H1 (cell line): ENCODE data around the gene CPT2. TPM values are rescaled to one million over a fixed set of nuclear protein-coding genes. Genes with fewer than 3 reads are reported as not detected.

ENCODE experiments used
- CTCF ChIA-PET: fragments of 300-600 bp; sonication (Branson Sonifier 250); formaldehyde crosslinking; loops from one replicate; lab custom pipeline; 2021; ENCODE audit not compliant: partially characterized antibody; lab: Charles Lee
- POLR2A ChIA-PET: fragments of 300-600 bp; sonication (Branson Sonifier 250); formaldehyde crosslinking; loops from one replicate; lab custom pipeline; 2021; ENCODE audit warnings: inconsistent platforms; ENCODE audit not compliant: partially characterized antibody; lab: Charles Lee
- DNase-seq, 2 experiments: peaks; one replicate each; pipeline versions ENCODE4 v3.0.0 to v3.0.0-alpha.2; 2010 to 2022; ENCODE audit warnings: low spot score in 2 of 2, low read depth in 1 of 2, mixed read lengths in 1 of 2
- FAIRE-seq: peaks from 2 replicates; lab custom pipeline; 2011; peaks lifted over from hg19 to GRCh38; lab: Jason Lieb, UNC
- H2AFZ ChIP-seq: 2 replicates; pipeline ENCODE4 v1.8.1; 2012; ENCODE audit warnings: low read length, inconsistent platforms
- H2AK5ac ChIP-seq: 2 replicates; pipeline ENCODE4 v1.6.1; 2013; ENCODE audit warnings: low read depth, low read length
- H2BK120ac ChIP-seq: replicated peaks from 2 replicates; pipeline ENCODE3; 2013; ENCODE audit warnings: low read depth, low read length, inconsistent platforms
- H2BK12ac ChIP-seq: 2 replicates; pipeline ENCODE4 v1.6.1; 2013; ENCODE audit warnings: low read depth, low read length
- H2BK15ac ChIP-seq: 2 replicates; pipeline ENCODE4 v1.6.1; 2013; ENCODE audit warnings: low read length
- H2BK20ac ChIP-seq: 2 replicates; pipeline ENCODE4 v1.6.1; 2013; ENCODE audit warnings: low read length
- H2BK5ac ChIP-seq: 2 replicates; pipeline ENCODE4 v1.6.1; 2013; ENCODE audit warnings: low read depth, low read length
- H3K14ac ChIP-seq: 2 replicates; pipeline ENCODE4 v1.6.1; 2013; ENCODE audit warnings: inconsistent platforms; ENCODE audit not compliant: insufficient read length
- H3K18ac ChIP-seq: 2 replicates; pipeline ENCODE4 v1.6.1; 2013; ENCODE audit warnings: low read length; ENCODE audit errors: extremely low read depth
- H3K23ac ChIP-seq: 2 replicates; pipeline ENCODE4 v1.6.1; 2013; ENCODE audit warnings: inconsistent platforms; ENCODE audit not compliant: insufficient read length
- H3K23me2 ChIP-seq: 2 replicates; pipeline ENCODE4 v1.6.1; 2013; ENCODE audit warnings: low read depth, low read length
- H3K27ac ChIP-seq: 2 replicates; pipeline ENCODE4 v1.6.1; 2011; ENCODE audit warnings: low read depth, low read length, inconsistent platforms
- H3K27me3 ChIP-seq, 4 experiments: replicated peaks in 1 of 4; 1 replicate in 1 of 4; 2 replicates in 3 of 4; pipeline versions ENCODE4 v1.6.1 to v1.8.1; 2011 to 2013; ENCODE audit warnings: low read length in 3 of 4, mild to moderate bottlenecking in 3 of 4, inconsistent platforms in 2 of 4, mixed read lengths in 2 of 4, moderate library complexity in 1 of 4; ENCODE audit not compliant: control insufficient read depth in 3 of 4, insufficient read depth in 3 of 4; ENCODE audit errors: extremely low read depth in 1 of 4
- H3K36me3 ChIP-seq, 4 experiments: 2 replicates each; pipeline versions ENCODE4 v1.6.1 to v1.8.1; 2011 to 2013; ENCODE audit warnings: mild to moderate bottlenecking in 4 of 4, low read length in 3 of 4, moderate library complexity in 2 of 4, control low read depth in 1 of 4, inconsistent platforms in 1 of 4; ENCODE audit not compliant: insufficient read depth in 4 of 4, control insufficient read depth in 2 of 4
- H3K4ac ChIP-seq: replicated peaks from 2 replicates; pipeline ENCODE3; 2013; ENCODE audit warnings: low read length, low read depth, mixed read lengths, inconsistent platforms; ENCODE audit not compliant: insufficient read length
- H3K4me1 ChIP-seq, 4 experiments: replicated peaks in 1 of 4; 1 replicate in 1 of 4; 2 replicates in 3 of 4; pipeline versions ENCODE4 v1.6.1 to v1.8.1; 2011 to 2013; ENCODE audit warnings: low read length in 3 of 4, inconsistent platforms in 2 of 4, mixed read lengths in 1 of 4; ENCODE audit not compliant: insufficient read depth in 4 of 4, control insufficient read depth in 3 of 4
- H3K4me2 ChIP-seq, 2 experiments: 2 replicates each; pipeline versions ENCODE4 v1.6.1 to v1.8.1; 2011 to 2013; ENCODE audit warnings: low read depth in 2 of 2, low read length in 2 of 2, control low read depth in 1 of 2, inconsistent platforms in 1 of 2, mild to moderate bottlenecking in 1 of 2; ENCODE audit not compliant: insufficient read depth in 1 of 2
- H3K4me3 ChIP-seq, 4 experiments: fragments of 200-600, 300-600 bp in 1 of 4; sonication (generic), shearing (Covaris generic), sonication (Bioruptor Twin) in 1 of 4; 2 replicates each; pipeline versions ENCODE4 v1.5.1 to v1.8.1; 2011 to 2016; ENCODE audit warnings: low read length in 4 of 4, low read depth in 3 of 4, control low read depth in 2 of 4, inconsistent platforms in 2 of 4, mild to moderate bottlenecking in 2 of 4, mixed read lengths in 1 of 4, moderate library complexity in 1 of 4; ENCODE audit not compliant: insufficient read depth in 2 of 4; ENCODE audit errors: extremely low read depth in 1 of 4
- H3K56ac ChIP-seq: replicated peaks from 2 replicates; pipeline ENCODE3; 2013; ENCODE audit warnings: low read depth, mild to moderate bottlenecking, mixed read lengths, low read length, inconsistent platforms; ENCODE audit not compliant: insufficient read length
- H3K79me1 ChIP-seq: 2 replicates; pipeline ENCODE4 v1.6.1; 2013; ENCODE audit warnings: low read depth, low read length, control low read depth
- H3K79me2 ChIP-seq, 2 experiments: 2 replicates each; pipeline versions ENCODE4 v1.6.1 to v1.8.1; 2012 to 2013; ENCODE audit warnings: low read length in 2 of 2, mild to moderate bottlenecking in 2 of 2, inconsistent platforms in 1 of 2; ENCODE audit not compliant: insufficient read depth in 2 of 2, control insufficient read depth in 1 of 2
- H3K9ac ChIP-seq, 4 experiments: replicated peaks in 1 of 4; 1 replicate in 1 of 4; 2 replicates in 3 of 4; pipeline versions ENCODE4 v1.6.1 to v1.8.1; 2011 to 2013; ENCODE audit warnings: low read depth in 3 of 4, low read length in 3 of 4, control low read depth in 2 of 4, mild to moderate bottlenecking in 2 of 4, moderate library complexity in 2 of 4, inconsistent platforms in 1 of 4; ENCODE audit errors: extremely low read depth in 1 of 4
- H3K9me3 ChIP-seq, 2 experiments: 2 replicates each; pipeline versions ENCODE4 v1.6.1 to v1.8.1; 2012 to 2013; ENCODE audit warnings: mild to moderate bottlenecking in 2 of 2, moderate library complexity in 2 of 2, control low read depth in 1 of 2, inconsistent platforms in 1 of 2, low read depth in 1 of 2, low read length in 1 of 2, mixed read lengths in 1 of 2; ENCODE audit not compliant: insufficient read depth in 2 of 2
- H4K20me1 ChIP-seq, 2 experiments: replicated peaks in 1 of 2; 2 replicates each; pipeline versions ENCODE3 to v1.8.1; 2011 to 2013; ENCODE audit warnings: inconsistent platforms in 2 of 2, low read length in 2 of 2, mild to moderate bottlenecking in 1 of 2; ENCODE audit not compliant: insufficient read depth in 2 of 2, control insufficient read depth in 1 of 2
- H4K5ac ChIP-seq: 2 replicates; pipeline ENCODE4 v1.6.1; 2013; ENCODE audit warnings: low read length, low read depth, mixed read lengths, inconsistent platforms; ENCODE audit not compliant: insufficient read length
- H4K8ac ChIP-seq: 2 replicates; pipeline ENCODE4 v1.8.0; 2013; ENCODE audit warnings: mild to moderate bottlenecking, moderate library complexity, low read length, inconsistent platforms; ENCODE audit not compliant: insufficient read depth; ENCODE audit errors: extremely low read depth
- H4K91ac ChIP-seq: replicated peaks from 2 replicates; pipeline ENCODE3; 2013; ENCODE audit warnings: low read length, mixed read lengths, inconsistent platforms; ENCODE audit not compliant: insufficient read length
- ASH2L ChIP-seq: fragments of 200-600, 300-600 bp; sonication (generic); IDR thresholded peaks from one replicate; pipeline ENCODE4 v1.7.1; 2017; ENCODE audit warnings: low read length
- CTBP2 ChIP-seq: IDR thresholded peaks from 2 replicates; pipeline ENCODE4 v1.7.0; 2011; ENCODE audit warnings: borderline replicate concordance, mild to moderate bottlenecking, moderate library complexity, mixed read lengths, low read length; ENCODE audit not compliant: insufficient read depth, insufficient read length
- SP2 ChIP-seq: IDR thresholded peaks from 2 replicates; pipeline ENCODE4 v1.6.1; 2012; ENCODE audit warnings: mild to moderate bottlenecking, low read length, inconsistent platforms
- SP4 ChIP-seq: IDR thresholded peaks from 2 replicates; pipeline ENCODE4 v1.6.1; 2012; ENCODE audit warnings: low read length, inconsistent platforms
- TCF12 ChIP-seq: IDR thresholded peaks from 2 replicates; pipeline ENCODE4 v1.6.1; 2011; ENCODE audit warnings: low read depth, mild to moderate bottlenecking, low read length
- ZNF274 ChIP-seq: IDR thresholded peaks from 2 replicates; pipeline ENCODE4 v1.7.0; 2012; ENCODE audit warnings: low read length, borderline replicate concordance; ENCODE audit errors: extremely low read depth
- WGBS, 2 experiments: shearing (Covaris generic) in 1 of 2; methylation state at CpG; one replicate each; pipeline versions ENCODE4 v1.1.6 to v1.1.7; 2013 to 2015; ENCODE audit warnings: low lambda C conversion rate in 2 of 2, mixed read lengths in 2 of 2, inconsistent platforms in 1 of 2, low coverage in 1 of 2, missing lambda C conversion rate in 1 of 2; ENCODE audit not compliant: insufficient replicate concordance in 2 of 2, insufficient coverage in 1 of 2, insufficient read length in 1 of 2; ENCODE audit errors: extremely low coverage in 1 of 2, missing lambda C conversion rate in 1 of 2; 5-methylcytosine and 5-hydroxymethylcytosine counted together
- polyA plus RNA-seq, 7 experiments: library from polyadenylated mRNA; depleted of rRNA in 3 of 7; stranded (reverse) in 5 of 7; unstranded in 2 of 7; fragments of >200 nt in 5 of 7; fragments of 200-250 nt in 2 of 7; gene quantifications; 1 replicate in 5 of 7; 2 replicates in 1 of 7; 4 replicates in 1 of 7; pipeline versions ENCODE4 v1.2.1 to v1.2.3, GENCODE V29; 2011 to 2013; ENCODE audit warnings: missing spikeins in 2 of 7, mixed read lengths in 2 of 7
- total RNA-seq: library from RNA; stranded (reverse); fragmentation: NEBNext Ultra II Directional; extraction: Animal tissue kit (Norgen Biotek cat#: 25700); gene quantifications from 2 replicates; pipeline ENCODE4 v1.2.1, GENCODE V29; 2021

The CPT2 gene
- total and polyA plus RNA-seq, 2 of the 8 experiments (the other 6 are each of a cell fraction or from before 2014, with no cell fraction given): 23.9 to 25.5 TPM

- H3K79me1 ChIP-seq: no peaks in the 10 kb centered on the region
- no peaks in the 10 kb centered on the region for H3K79me2 ChIP-seq
- H4K5ac ChIP-seq: no peak overlapping the region
- WGBS, 2 experiments: 95% methylated on average over 2 of the region's 2 CpGs; no CpG with 5 or more reads in 1 of the 2 experiments
- H4K8ac ChIP-seq: no peak overlapping the region
- FAIRE-seq (no peak), DNase-seq (no peak)
- H4K91ac ChIP-seq: no peak overlapping the region
- H2BK15ac ChIP-seq: no peak overlapping the region
- no peaks in the 10 kb centered on the region for H3K23me2 ChIP-seq
- no peaks in the 10 kb centered on the region; a peak in 3 of 7 replicates for H3K27me3 ChIP-seq
- no peak overlapping the region for H2AK5ac ChIP-seq
- no peak overlapping the region for H3K18ac ChIP-seq
- H3K4me1 ChIP-seq: no peaks in the 10 kb centered on the region; a peak in 1 of 7 replicates
- H3K4ac ChIP-seq: no peak overlapping the region
- H3K9me3 ChIP-seq: no peaks in the 10 kb centered on the region
- ChIA-PET CTCF (interaction anchor here (0.6 to 3.2 kb wide), 21 partner anchors 8 to 756 kb away, joined by 3 to 31 read pairs (median 5); partner anchors contain the start of gene ECHDC2), POLR2A (no interaction called here)
- H3K56ac ChIP-seq: no peak overlapping the region
- no peak for TF ChIP-seq SP2
- TF ChIP-seq ASH2L: no peak
- no peak for TF ChIP-seq ZNF274
- TF ChIP-seq SP4: no peak
- no peak for TF ChIP-seq CTBP2
- no peak for TF ChIP-seq TCF12
- H2BK12ac ChIP-seq: no peak overlapping the region
- no peak overlapping the region for H2BK120ac ChIP-seq
- H3K9ac ChIP-seq: no peak overlapping the region
- no peak overlapping the region for H3K23ac ChIP-seq
- H4K20me1 ChIP-seq: no peaks in the 10 kb centered on the region
- no peak overlapping the region for H3K14ac ChIP-seq
- no peak overlapping the region for H3K4me3 ChIP-seq
- no peak overlapping the region for H2AFZ ChIP-seq
- H3K36me3 ChIP-seq: no peaks in the 10 kb centered on the region
- no peak overlapping the region for H2BK5ac ChIP-seq
- H3K4me2 ChIP-seq: no peak overlapping the region
- no peak overlapping the region for H3K27ac ChIP-seq
- H2BK20ac ChIP-seq: no peak overlapping the region
Observed at GRCh38 chr1:53180226-53180625, 16.4 kb upstream of the CPT2 start.
